Neural cell (in vitro differentiated cells): ENCODE data around the gene FREM2. TPM values are rescaled to one million over a fixed set of nuclear protein-coding genes. Genes with fewer than 3 reads are reported as not detected.

Experiments
- H2AFZ ChIP-seq: fragments of 200-600, 300-800 bp; sonication (generic), shearing (Covaris generic); 2 replicates; pipeline ENCODE4 v1.6.0; 2014; ENCODE audit warnings: low read depth, mild to moderate bottlenecking, antibody characterized with exemption, low read length, moderate library complexity
- H3F3A ChIP-seq: fragments of 200-600 bp; shearing (Covaris generic); 2 replicates; pipeline ENCODE4 v1.6.1; 2016; ENCODE audit warnings: mild to moderate bottlenecking, moderate library complexity, mixed read lengths, antibody characterized with exemption, low read length; ENCODE audit not compliant: insufficient read depth, poor library complexity, severe bottlenecking
- H3K27ac ChIP-seq: fragments of 200-600, 300-800 bp; sonication (generic), shearing (Covaris generic); 2 replicates; pipeline ENCODE4 v1.5.1; 2014; ENCODE audit warnings: mild to moderate bottlenecking, low read length, moderate library complexity
- H3K27me3 ChIP-seq: fragments of 300-800, 200-600 bp; sonication (generic), shearing (Covaris generic); 2 replicates; pipeline ENCODE4 v1.6.0; 2014; ENCODE audit warnings: mild to moderate bottlenecking, low read depth, low read length, moderate library complexity; ENCODE audit not compliant: insufficient read depth
- H3K36me3 ChIP-seq: fragments of 300-800, 200-600 bp; sonication (generic), shearing (Covaris generic); 2 replicates; pipeline ENCODE4 v1.5.1; 2014; ENCODE audit warnings: mild to moderate bottlenecking, antibody characterized with exemption, low read length, moderate library complexity; ENCODE audit not compliant: insufficient read depth
- H3K4me2 ChIP-seq: fragments of 300-800, 200-600 bp; sonication (generic), shearing (Covaris generic); 2 replicates; pipeline ENCODE4 v1.6.0; 2014; ENCODE audit warnings: mild to moderate bottlenecking, low read length
- H3K4me3 ChIP-seq: fragments of 300-800, 200-600 bp; sonication (generic), shearing (Covaris generic); 2 replicates; pipeline ENCODE4 v1.5.1; 2014; ENCODE audit warnings: mild to moderate bottlenecking, low read length, moderate library complexity
- H3K79me2 ChIP-seq: fragments of 200-600 bp; shearing (Covaris generic); replicated peaks from 2 replicates; pipeline ENCODE4 v1.6.0; 2014; ENCODE audit warnings: mild to moderate bottlenecking, low read length, moderate library complexity; ENCODE audit not compliant: insufficient read depth
- H3K9ac ChIP-seq: fragments of 300-800, 200-600 bp; sonication (generic), shearing (Covaris generic); 2 replicates; pipeline ENCODE4 v1.6.1; 2016; ENCODE audit warnings: mild to moderate bottlenecking, low read length, mixed read lengths
- H3K9me2 ChIP-seq: fragments of 200-600 bp; shearing (Covaris generic); 2 replicates; pipeline ENCODE4 v1.6.1; 2016; ENCODE audit warnings: mild to moderate bottlenecking, low read length, mixed read lengths; ENCODE audit not compliant: insufficient read depth
- H3K9me3 ChIP-seq: fragments of 200-600, 300-800 bp; sonication (generic), shearing (Covaris generic); 2 replicates; pipeline ENCODE4 v1.6.1; 2016; ENCODE audit warnings: mild to moderate bottlenecking, mixed run types, low read length, moderate library complexity, mixed read lengths
- H4K20me1 ChIP-seq: fragments of 200-600 bp; shearing (Covaris generic); 2 replicates; pipeline ENCODE4 v1.6.1; 2016; ENCODE audit warnings: mild to moderate bottlenecking, mixed run types; ENCODE audit not compliant: insufficient read depth
- EP300 ChIP-seq: fragments of 450-650 bp; conservative IDR thresholded peaks from 2 replicates; pipeline ENCODE4 v1.6.1; 2014; ENCODE audit warnings: antibody characterized with exemption, mild to moderate bottlenecking, moderate library complexity; ENCODE audit not compliant: poor library complexity, severe bottlenecking
- EZH2 ChIP-seq: fragments of 200-600, 300-800 bp; shearing (Covaris generic), sonication (generic); IDR thresholded peaks from 2 replicates; pipeline ENCODE4 v1.6.1; 2014; ENCODE audit warnings: antibody characterized with exemption, low read length, borderline replicate concordance, mild to moderate bottlenecking; ENCODE audit not compliant: insufficient read depth, poor library complexity, severe bottlenecking
- MXI1 ChIP-seq: fragments of 450-650 bp; conservative IDR thresholded peaks from 2 replicates; pipeline ENCODE4 v1.6.1; 2014; ENCODE audit warnings: antibody characterized with exemption, mild to moderate bottlenecking; ENCODE audit not compliant: poor library complexity, severe bottlenecking
- POLR2AphosphoS5 ChIP-seq: IDR thresholded peaks from 2 replicates; pipeline ENCODE4 v1.6.1; 2012
- RAD21 ChIP-seq: fragments of 450-650 bp; conservative IDR thresholded peaks from 2 replicates; pipeline ENCODE4 v1.6.1; 2014; ENCODE audit warnings: antibody characterized with exemption, mild to moderate bottlenecking, moderate library complexity
- SMC3 ChIP-seq: fragments of 450-650 bp; conservative IDR thresholded peaks from 2 replicates; pipeline ENCODE4 v1.6.1; 2014; ENCODE audit warnings: antibody characterized with exemption, mild to moderate bottlenecking, moderate library complexity; ENCODE audit not compliant: poor library complexity
- TAF1 ChIP-seq: IDR thresholded peaks from 2 replicates; pipeline ENCODE4 v1.6.1; 2012; ENCODE audit warnings: low read depth
- polyA plus RNA-seq: library from polyadenylated mRNA; depleted of rRNA; stranded (reverse); fragments of >200 nt; gene quantifications from 2 replicates; pipeline ENCODE4 v1.2.3, GENCODE V29; 2014
- TF ChIP-seq, protein P1 (sequence below): fragments of 450-650 bp; IDR thresholded peaks from 2 replicates; pipeline ENCODE4 v1.5.1; 2014; ENCODE audit warnings: antibody characterized with exemption, mild to moderate bottlenecking, moderate library complexity; ENCODE audit not compliant: poor library complexity, severe bottlenecking
- TF ChIP-seq, protein P2 (sequence below): IDR thresholded peaks from 2 replicates; pipeline ENCODE4 v1.6.1; 2012; ENCODE audit warnings: borderline replicate concordance

FREM2 gene
- polyA plus RNA-seq, 1 donor from 2014 or later, result 0.19 TPM

DNA sequence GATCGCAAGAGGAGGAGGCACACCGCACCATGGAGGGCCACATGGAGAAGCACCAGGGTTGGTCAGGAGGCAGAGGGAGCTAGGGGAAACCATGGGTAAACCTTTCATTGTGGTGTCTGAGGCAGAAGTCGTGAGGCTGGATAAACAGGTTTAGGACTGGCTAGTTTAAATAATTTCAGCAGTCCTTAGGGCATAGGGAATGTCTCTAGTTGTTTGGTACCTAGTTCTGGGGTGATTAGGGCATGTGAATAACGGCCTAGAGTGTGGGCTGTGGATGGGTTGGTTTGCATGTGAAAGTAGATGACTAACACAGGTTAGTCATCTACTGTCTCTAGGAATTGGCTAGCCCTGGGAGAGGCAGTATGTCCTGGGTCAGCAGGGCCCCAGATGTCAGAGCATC is 201.4 kb downstream of the FREM2 start:
- H3K4me2 ChIP-seq, result no peak overlapping the region
- H3K79me2 ChIP-seq, result no peaks in the 10 kb centered on the region
- no peak overlapping the region for H3K4me3 ChIP-seq
- no peak overlapping the region for H3K27ac ChIP-seq
- no peaks in the 10 kb centered on the region for H4K20me1 ChIP-seq
- H3F3A ChIP-seq, result no peaks in the 10 kb centered on the region
- no peaks in the 10 kb centered on the region for H3K9me2 ChIP-seq
- TF ChIP-seq, protein P1, sequence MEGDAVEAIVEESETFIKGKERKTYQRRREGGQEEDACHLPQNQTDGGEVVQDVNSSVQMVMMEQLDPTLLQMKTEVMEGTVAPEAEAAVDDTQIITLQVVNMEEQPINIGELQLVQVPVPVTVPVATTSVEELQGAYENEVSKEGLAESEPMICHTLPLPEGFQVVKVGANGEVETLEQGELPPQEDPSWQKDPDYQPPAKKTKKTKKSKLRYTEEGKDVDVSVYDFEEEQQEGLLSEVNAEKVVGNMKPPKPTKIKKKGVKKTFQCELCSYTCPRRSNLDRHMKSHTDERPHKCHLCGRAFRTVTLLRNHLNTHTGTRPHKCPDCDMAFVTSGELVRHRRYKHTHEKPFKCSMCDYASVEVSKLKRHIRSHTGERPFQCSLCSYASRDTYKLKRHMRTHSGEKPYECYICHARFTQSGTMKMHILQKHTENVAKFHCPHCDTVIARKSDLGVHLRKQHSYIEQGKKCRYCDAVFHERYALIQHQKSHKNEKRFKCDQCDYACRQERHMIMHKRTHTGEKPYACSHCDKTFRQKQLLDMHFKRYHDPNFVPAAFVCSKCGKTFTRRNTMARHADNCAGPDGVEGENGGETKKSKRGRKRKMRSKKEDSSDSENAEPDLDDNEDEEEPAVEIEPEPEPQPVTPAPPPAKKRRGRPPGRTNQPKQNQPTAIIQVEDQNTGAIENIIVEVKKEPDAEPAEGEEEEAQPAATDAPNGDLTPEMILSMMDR, result no peak
- TF ChIP-seq SMC3, result no peak
- no peak for TF ChIP-seq POLR2AphosphoS5
- TF ChIP-seq TAF1, result no peak
- TF ChIP-seq MXI1, result no peak
- TF ChIP-seq, protein P2, sequence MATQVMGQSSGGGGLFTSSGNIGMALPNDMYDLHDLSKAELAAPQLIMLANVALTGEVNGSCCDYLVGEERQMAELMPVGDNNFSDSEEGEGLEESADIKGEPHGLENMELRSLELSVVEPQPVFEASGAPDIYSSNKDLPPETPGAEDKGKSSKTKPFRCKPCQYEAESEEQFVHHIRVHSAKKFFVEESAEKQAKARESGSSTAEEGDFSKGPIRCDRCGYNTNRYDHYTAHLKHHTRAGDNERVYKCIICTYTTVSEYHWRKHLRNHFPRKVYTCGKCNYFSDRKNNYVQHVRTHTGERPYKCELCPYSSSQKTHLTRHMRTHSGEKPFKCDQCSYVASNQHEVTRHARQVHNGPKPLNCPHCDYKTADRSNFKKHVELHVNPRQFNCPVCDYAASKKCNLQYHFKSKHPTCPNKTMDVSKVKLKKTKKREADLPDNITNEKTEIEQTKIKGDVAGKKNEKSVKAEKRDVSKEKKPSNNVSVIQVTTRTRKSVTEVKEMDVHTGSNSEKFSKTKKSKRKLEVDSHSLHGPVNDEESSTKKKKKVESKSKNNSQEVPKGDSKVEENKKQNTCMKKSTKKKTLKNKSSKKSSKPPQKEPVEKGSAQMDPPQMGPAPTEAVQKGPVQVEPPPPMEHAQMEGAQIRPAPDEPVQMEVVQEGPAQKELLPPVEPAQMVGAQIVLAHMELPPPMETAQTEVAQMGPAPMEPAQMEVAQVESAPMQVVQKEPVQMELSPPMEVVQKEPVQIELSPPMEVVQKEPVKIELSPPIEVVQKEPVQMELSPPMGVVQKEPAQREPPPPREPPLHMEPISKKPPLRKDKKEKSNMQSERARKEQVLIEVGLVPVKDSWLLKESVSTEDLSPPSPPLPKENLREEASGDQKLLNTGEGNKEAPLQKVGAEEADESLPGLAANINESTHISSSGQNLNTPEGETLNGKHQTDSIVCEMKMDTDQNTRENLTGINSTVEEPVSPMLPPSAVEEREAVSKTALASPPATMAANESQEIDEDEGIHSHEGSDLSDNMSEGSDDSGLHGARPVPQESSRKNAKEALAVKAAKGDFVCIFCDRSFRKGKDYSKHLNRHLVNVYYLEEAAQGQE, result no peak
- no peak for TF ChIP-seq EZH2
- H3K36me3 ChIP-seq, result no peaks in the 10 kb centered on the region
- H3K27me3 ChIP-seq, result no peaks in the 10 kb centered on the region
- H3K9me3 ChIP-seq, result no peaks in the 10 kb centered on the region
- no peak overlapping the region for H2AFZ ChIP-seq
- no peak overlapping the region for H3K9ac ChIP-seq

DNA sequence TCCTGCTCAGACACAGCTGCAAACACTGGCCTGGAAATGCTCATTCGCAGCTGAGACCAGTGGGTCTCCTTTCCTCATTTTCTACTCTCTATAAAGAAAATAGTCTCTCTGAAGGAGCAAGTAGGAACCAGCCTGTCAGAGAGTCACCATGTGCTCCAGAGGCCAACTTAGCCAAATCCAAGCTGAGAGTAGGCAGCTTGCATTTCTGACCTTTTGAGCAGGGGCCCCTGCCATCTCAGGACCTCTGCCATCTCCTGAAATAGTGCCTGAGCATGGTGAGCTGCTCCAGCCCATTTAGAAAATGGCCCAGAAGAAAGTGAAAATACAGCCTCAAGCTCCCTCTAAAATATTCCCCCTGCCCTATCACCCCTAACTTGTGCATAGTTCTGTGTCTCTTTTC is 208.2 kb downstream of the FREM2 start:
- no peak for TF ChIP-seq EZH2
- Histone ChIP-seq H3K4me2 (no peak overlapping the region), H3K9ac (no peak overlapping the region), H3K9me2 (no peaks in the 10 kb centered on the region), H3K4me3 (no peak overlapping the region), H2AFZ (no peak overlapping the region), H4K20me1 (no peaks in the 10 kb centered on the region), H3F3A (no peaks in the 10 kb centered on the region), H3K9me3 (no peaks in the 10 kb centered on the region), H3K27me3 (no peaks in the 10 kb centered on the region), H3K27ac (no peak overlapping the region), H3K79me2 (no peaks in the 10 kb centered on the region), H3K36me3 (no peaks in the 10 kb centered on the region)

DNA sequence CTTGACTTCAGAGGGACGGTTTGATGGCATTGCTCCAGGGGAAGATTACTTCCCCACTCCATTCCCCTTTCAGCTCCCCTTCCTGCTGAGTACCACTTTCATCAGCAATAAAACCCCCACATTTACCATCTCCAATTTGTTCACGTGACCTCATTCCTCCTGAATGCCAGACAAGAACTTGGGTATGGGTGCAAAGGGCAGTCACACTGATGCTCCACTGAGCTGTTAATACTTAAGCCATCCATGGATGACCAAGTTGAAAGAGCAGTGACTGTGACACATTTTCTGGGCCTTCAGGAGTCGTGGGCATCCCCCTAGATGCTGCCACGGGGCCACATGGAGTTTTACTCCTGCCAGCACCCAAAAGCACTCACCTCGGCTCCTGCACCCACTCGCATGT is 210.6 kb downstream of the FREM2 start:
- Histone ChIP-seq H3K9me2 (no peaks in the 10 kb centered on the region), H3K79me2 (no peaks in the 10 kb centered on the region), H3K27me3 (no peaks in the 10 kb centered on the region), H3F3A (no peaks in the 10 kb centered on the region), H3K36me3 (no peaks in the 10 kb centered on the region), H2AFZ (no peak overlapping the region), H4K20me1 (no peaks in the 10 kb centered on the region), H3K9me3 (no peaks in the 10 kb centered on the region), H3K9ac (no peak overlapping the region), H3K27ac (no peak overlapping the region), H3K4me2 (no peak overlapping the region), H3K4me3 (no peak overlapping the region)
- TF ChIP-seq EZH2 (no peak), EP300 (no peak), RAD21 (no peak), MXI1 (no peak), POLR2AphosphoS5 (no peak), TAF1 (no peak), SMC3 (no peak)
- TF ChIP-seq, protein P2, result no peak
- TF ChIP-seq, protein P1, result no peak
